ENCODE results near the gene CD46.
"Not testable (repeated sequence)": the region's sequence is repeated elsewhere in the genome, so short reads cannot be mapped to it uniquely, and the experiment has no call there.

The CD46 gene
- 176 to 292 reads per million in 2 donors for total RNA-seq

GRCh38 chr1:207751790-207752455 is at the start of gene CD46:
TSS of gene CD46 (plus strand) at chr1:207752054. CDS start at chr1:207752213, 159 bp downstream.
- DNase-seq = peak; percentile 89

- DNase-seq = no peak
These were observed 49.5 kb upstream of the CD46 start for GRCh38 chr1:207702317-207702716.

GRCh38 chr1:207703712-207704111 is 48.1 kb upstream of the CD46 start:
- DNase-seq = no peak

- DNase-seq = not testable (repeated sequence)
These were observed 43.9 kb upstream of the CD46 start for GRCh38 chr1:207708004-207708403.

GRCh38 chr1:207711285-207711684 is 40.6 kb upstream of the CD46 start:
- DNase-seq = no peak

- DNase-seq = not testable (repeated sequence)
These were observed 39.2 kb upstream of the CD46 start for GRCh38 chr1:207712701-207713100.

GRCh38 chr1:207713529-207713928 is 38.3 kb upstream of the CD46 start:
- DNase-seq = no peak

- no peak for DNase-seq
These were observed 32.6 kb upstream of the CD46 start for GRCh38 chr1:207719234-207719633.

- not testable (repeated sequence) for DNase-seq
These were observed 23.5 kb upstream of the CD46 start for GRCh38 chr1:207728200-207728858.

GRCh38 chr1:207737503-207738157 is 14.2 kb upstream of the CD46 start:
- DNase-seq = not testable (repeated sequence)

- not testable (repeated sequence) for DNase-seq
These were observed 13.6 kb upstream of the CD46 start for GRCh38 chr1:207738158-207738659.

GRCh38 chr1:207740207-207740606 is 11.6 kb upstream of the CD46 start:
- DNase-seq = no peak

GRCh38 chr1:207742850-207743555 is 8.9 kb upstream of the CD46 start:
- DNase-seq = no peak

- DNase-seq = no peak
These were observed 7.8 kb upstream of the CD46 start for GRCh38 chr1:207744000-207744534.

GRCh38 chr1:207745285-207745684 is 6.6 kb upstream of the CD46 start:
- DNase-seq = no peak

GRCh38 chr1:207745839-207746767 is 5.8 kb upstream of the CD46 start:
- no peak for DNase-seq

GRCh38 chr1:207747627-207748492 is 4.0 kb upstream of the CD46 start:
- no peak for DNase-seq

GRCh38 chr1:207748737-207749528 is 2.9 kb upstream of the CD46 start:
- no peak for DNase-seq

- DNase-seq = no peak
These were observed 1.1 kb upstream of the CD46 start for GRCh38 chr1:207750631-207751305.
